Measurements from ENCODE around the gene CCNY.

The CCNY gene

DNA sequence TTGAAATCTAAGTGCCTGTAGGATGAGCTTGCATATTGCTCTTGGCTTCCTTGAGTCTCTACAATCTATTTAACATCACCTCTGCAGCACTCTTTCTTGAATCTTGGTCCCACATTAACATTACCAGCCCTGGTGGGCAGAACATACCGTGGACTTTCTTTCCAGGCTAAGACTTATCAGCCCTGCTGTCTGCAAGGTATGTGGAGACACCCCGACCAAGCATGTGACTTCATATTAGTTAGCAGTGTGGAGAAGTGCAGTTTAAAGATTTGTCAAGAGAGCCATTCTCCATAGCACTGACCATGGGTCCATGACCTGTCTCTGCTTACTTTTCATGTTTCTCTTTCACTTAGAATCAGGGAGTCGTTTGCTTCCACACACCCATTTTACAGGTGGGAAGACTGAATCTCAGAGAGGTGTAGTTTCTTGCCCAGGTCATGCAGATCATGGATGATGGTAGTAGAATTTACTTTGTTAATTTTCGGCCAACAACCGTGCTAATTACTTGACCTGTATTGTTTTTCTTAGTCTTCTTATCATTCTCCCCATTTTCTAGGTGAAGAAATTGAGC lies 6.0 kb downstream of the CCNY start:
- no peak overlapping the region for H3K9ac ChIP-seq (ENCODE audit: low read depth, low read length, poor library complexity)
- no peak overlapping the region for H3K4ac ChIP-seq (ENCODE audit: low read length)
- H2BK15ac ChIP-seq (ENCODE audit: low read length) = no peak overlapping the region
- no peak overlapping the region for H2AK5ac ChIP-seq (ENCODE audit: low read depth, low read length)
- H3K14ac ChIP-seq (ENCODE audit: low read length) = no peak overlapping the region
- no peak overlapping the region for H4K8ac ChIP-seq (ENCODE audit: low read depth, low read length)
- peaks cover 5% of the 10 kb centered on the region for H3K79me1 ChIP-seq (ENCODE audit: low read depth, low read length)
- peaks cover 0 to 8% of the 10 kb centered on the region in 2 donors for H3K36me3 ChIP-seq (replicated peaks in 1 of 2; ENCODE audit: control insufficient read depth in 2 of 2, insufficient read depth in 2 of 2, low read length in 2 of 2)
- no peak overlapping the region for H3K23ac ChIP-seq (ENCODE audit: low read depth, low read length, poor library complexity)
- no CpG with 5 or more reads among the region's 5 CpGs for whole genome bisulfite sequencing, 2 donors (ENCODE audit: extremely low coverage in 2 of 2, insufficient read length in 2 of 2, insufficient replicate concordance in 1 of 2)
- H3K27ac ChIP-seq (replicated peaks; ENCODE audit: low read length) = no peak overlapping the region
- no peaks in the 10 kb centered on the region for H3K27me3 ChIP-seq (ENCODE audit: control insufficient read depth in 3 of 3, insufficient read depth in 3 of 3, low read depth in 1 of 3, low read length in 3 of 3)
- no peak overlapping the region for H2BK120ac ChIP-seq (ENCODE audit: low read depth, low read length)
- no peak overlapping the region for H2AFZ ChIP-seq (ENCODE audit: low read length)
- no peak overlapping the region for H3K4me3 ChIP-seq (ENCODE audit: low read length in 2 of 2)
- no peak overlapping the region for H2BK12ac ChIP-seq (ENCODE audit: low read length)
- DNase-seq (ENCODE audit: low spot score) = no peak
- no peak overlapping the region for H3K18ac ChIP-seq (ENCODE audit: low read length)
- no peak overlapping the region for H2BK5ac ChIP-seq (ENCODE audit: low read length)
- no peak overlapping the region for H4K91ac ChIP-seq (ENCODE audit: low read depth, low read length, poor library complexity)
- no peak overlapping the region for H3K4me2 ChIP-seq (ENCODE audit: insufficient read depth, low read length, poor library complexity, severe bottlenecking)
- peaks cover 0 to 2% of the 10 kb centered on the region in 2 donors for H3K9me3 ChIP-seq (replicated peaks in 1 of 2; ENCODE audit: control insufficient read depth in 2 of 2, insufficient read depth in 1 of 2, low read depth in 1 of 2, low read length in 2 of 2)
- peaks cover 7 to 9% of the 10 kb centered on the region in 2 donors for H3K4me1 ChIP-seq (ENCODE audit: control insufficient read depth in 2 of 2, insufficient read depth in 1 of 2, low read depth in 1 of 2, low read length in 2 of 2)

DNA sequence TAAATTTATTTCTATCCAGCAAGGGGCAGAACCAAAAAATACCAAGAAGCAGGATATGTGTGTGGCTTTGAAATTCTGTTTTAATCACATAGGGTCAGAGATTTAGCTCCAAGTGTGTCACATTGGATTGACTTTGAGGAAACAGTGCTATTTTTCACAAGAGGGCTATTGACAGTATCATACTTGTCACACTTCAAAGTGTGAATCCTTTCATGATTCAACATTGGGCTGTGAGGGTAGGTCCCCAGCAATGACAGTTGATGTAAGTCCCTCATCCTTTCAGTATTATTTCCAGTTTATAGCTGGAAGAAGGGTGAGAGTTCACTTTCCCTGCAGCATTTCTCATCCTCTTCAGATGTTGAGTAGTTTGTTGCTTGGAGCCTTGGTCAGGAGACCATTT lies 7.4 kb downstream of the CCNY start:
- H2BK15ac ChIP-seq (ENCODE audit: low read length) = no peak overlapping the region
- H2BK5ac ChIP-seq (ENCODE audit: low read length) = no peak overlapping the region
- H3K18ac ChIP-seq (ENCODE audit: low read length) = no peak overlapping the region
- no peak overlapping the region for H3K27ac ChIP-seq (replicated peaks; ENCODE audit: low read length)
- no peak overlapping the region for H3K14ac ChIP-seq (ENCODE audit: low read length)
- no peaks in the 10 kb centered on the region for H3K27me3 ChIP-seq (ENCODE audit: control insufficient read depth in 3 of 3, insufficient read depth in 3 of 3, low read depth in 1 of 3, low read length in 3 of 3)
- H2AK5ac ChIP-seq (ENCODE audit: low read depth, low read length) = no peak overlapping the region
- no peak overlapping the region for H3K4me2 ChIP-seq (ENCODE audit: insufficient read depth, low read length, poor library complexity, severe bottlenecking)
- no peak overlapping the region for H4K8ac ChIP-seq (ENCODE audit: low read depth, low read length)
- no peak overlapping the region for H2BK12ac ChIP-seq (ENCODE audit: low read length)
- H3K23ac ChIP-seq (ENCODE audit: low read depth, low read length, poor library complexity) = no peak overlapping the region
- no peak overlapping the region for H3K4me3 ChIP-seq (ENCODE audit: low read length in 2 of 2)
- no peak overlapping the region for H3K4ac ChIP-seq (ENCODE audit: low read length)
- H2BK120ac ChIP-seq (ENCODE audit: low read depth, low read length) = no peak overlapping the region
- DNase-seq (ENCODE audit: low spot score) = no peak
- H3K9me3 ChIP-seq (replicated peaks in 1 of 2; ENCODE audit: control insufficient read depth in 2 of 2, insufficient read depth in 1 of 2, low read depth in 1 of 2, low read length in 2 of 2) = peaks cover 0 to 2% of the 10 kb centered on the region in 2 donors
- no peak overlapping the region for H4K91ac ChIP-seq (ENCODE audit: low read depth, low read length, poor library complexity)
- peaks cover 0 to 8% of the 10 kb centered on the region in 2 donors for H3K36me3 ChIP-seq (replicated peaks in 1 of 2; ENCODE audit: control insufficient read depth in 2 of 2, insufficient read depth in 2 of 2, low read length in 2 of 2)
- peaks cover 0 to 9% of the 10 kb centered on the region in 2 donors for H3K4me1 ChIP-seq (ENCODE audit: control insufficient read depth in 2 of 2, insufficient read depth in 1 of 2, low read depth in 1 of 2, low read length in 2 of 2)
- H3K79me1 ChIP-seq (ENCODE audit: low read depth, low read length) = peaks cover 3% of the 10 kb centered on the region
- no peak overlapping the region for H3K9ac ChIP-seq (ENCODE audit: low read depth, low read length, poor library complexity)
- H2AFZ ChIP-seq (ENCODE audit: low read length) = no peak overlapping the region

GRCh38 chr10:35345383-35345742 lies 9.1 kb downstream of the CCNY start:
- no peak overlapping the region for H4K8ac ChIP-seq (ENCODE audit: low read depth, low read length)
- no peak overlapping the region for H3K4me2 ChIP-seq (ENCODE audit: insufficient read depth, low read length, poor library complexity, severe bottlenecking)
- no peak overlapping the region for H3K9ac ChIP-seq (ENCODE audit: low read depth, low read length, poor library complexity)
- no peak overlapping the region for H2BK12ac ChIP-seq (ENCODE audit: low read length)
- no peak overlapping the region for H2AFZ ChIP-seq (ENCODE audit: low read length)
- no peak overlapping the region for H3K14ac ChIP-seq (ENCODE audit: low read length)
- no peak overlapping the region for H3K4me3 ChIP-seq (ENCODE audit: low read length in 2 of 2)
- H3K27me3 ChIP-seq (ENCODE audit: control insufficient read depth in 3 of 3, insufficient read depth in 3 of 3, low read depth in 1 of 3, low read length in 3 of 3) = no peaks in the 10 kb centered on the region
- H2AK5ac ChIP-seq (ENCODE audit: low read depth, low read length) = no peak overlapping the region
- H3K27ac ChIP-seq (replicated peaks; ENCODE audit: low read length) = no peak overlapping the region
- WGBS, 2 donors (ENCODE audit: extremely low coverage in 2 of 2, insufficient read length in 2 of 2, insufficient replicate concordance in 1 of 2) = no CpG with 5 or more reads among the region's 5 CpGs
- no peak overlapping the region for H2BK5ac ChIP-seq (ENCODE audit: low read length)
- no peak for DNase-seq (ENCODE audit: low spot score)
- no peak overlapping the region for H2BK15ac ChIP-seq (ENCODE audit: low read length)
- no peak overlapping the region for H3K23ac ChIP-seq (ENCODE audit: low read depth, low read length, poor library complexity)
- no peak overlapping the region for H3K18ac ChIP-seq (ENCODE audit: low read length)
- H3K9me3 ChIP-seq (replicated peaks in 1 of 2; ENCODE audit: control insufficient read depth in 2 of 2, insufficient read depth in 1 of 2, low read depth in 1 of 2, low read length in 2 of 2) = peaks cover 0 to 2% of the 10 kb centered on the region in 2 donors
- H3K4ac ChIP-seq (ENCODE audit: low read length) = no peak overlapping the region
- H4K91ac ChIP-seq (ENCODE audit: low read depth, low read length, poor library complexity) = no peak overlapping the region
- H2BK120ac ChIP-seq (ENCODE audit: low read depth, low read length) = no peak overlapping the region
- peaks cover 0 to 8% of the 10 kb centered on the region in 2 donors for H3K36me3 ChIP-seq (replicated peaks in 1 of 2; ENCODE audit: control insufficient read depth in 2 of 2, insufficient read depth in 2 of 2, low read length in 2 of 2)
- peaks cover 3% of the 10 kb centered on the region for H3K79me1 ChIP-seq (ENCODE audit: low read depth, low read length)
- H3K4me1 ChIP-seq (ENCODE audit: control insufficient read depth in 2 of 2, insufficient read depth in 1 of 2, low read depth in 1 of 2, low read length in 2 of 2) = peaks cover 0 to 9% of the 10 kb centered on the region in 2 donors

DNA sequence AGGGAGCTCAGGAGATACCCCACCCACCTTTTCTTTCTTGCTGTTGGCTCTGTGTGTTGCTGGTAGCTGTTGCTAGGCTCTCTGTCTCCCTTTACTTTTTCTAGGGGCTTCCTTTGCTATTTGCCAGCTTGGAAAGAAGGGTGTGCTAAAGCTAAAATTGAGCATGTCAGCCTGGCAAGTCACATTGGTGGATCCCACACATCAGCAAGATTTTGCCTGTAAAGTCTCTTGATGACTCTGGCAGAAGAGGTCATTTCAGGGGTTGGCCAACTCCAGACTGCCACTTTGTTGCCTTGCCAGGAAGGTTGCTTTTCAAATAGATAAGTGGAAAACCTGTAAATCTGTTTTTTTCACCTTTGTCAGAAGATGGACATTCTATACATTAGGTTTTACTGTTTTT lies 9.9 kb downstream of the CCNY start:
- Histone ChIP-seq H3K9ac (ENCODE audit: low read depth, low read length, poor library complexity) (no peak overlapping the region), H2BK12ac (ENCODE audit: low read length) (no peak overlapping the region), H2BK120ac (ENCODE audit: low read depth, low read length) (no peak overlapping the region), H3K27me3 (ENCODE audit: control insufficient read depth in 3 of 3, insufficient read depth in 3 of 3, low read depth in 1 of 3, low read length in 3 of 3) (no peaks in the 10 kb centered on the region), H3K4ac (ENCODE audit: low read length) (no peak overlapping the region), H3K4me1 (ENCODE audit: control insufficient read depth in 2 of 2, insufficient read depth in 1 of 2, low read depth in 1 of 2, low read length in 2 of 2) (peaks cover 0 to 12% of the 10 kb centered on the region in 2 donors), H3K36me3 (replicated peaks in 1 of 2; ENCODE audit: control insufficient read depth in 2 of 2, insufficient read depth in 2 of 2, low read length in 2 of 2) (peaks cover 0 to 8% of the 10 kb centered on the region in 2 donors), H4K91ac (ENCODE audit: low read depth, low read length, poor library complexity) (no peak overlapping the region), H3K79me1 (ENCODE audit: low read depth, low read length) (peaks cover 5% of the 10 kb centered on the region), H4K8ac (ENCODE audit: low read depth, low read length) (no peak overlapping the region), H3K18ac (ENCODE audit: low read length) (no peak overlapping the region), H2BK15ac (ENCODE audit: low read length) (no peak overlapping the region), H2AFZ (ENCODE audit: low read length) (no peak overlapping the region), H2BK5ac (ENCODE audit: low read length) (no peak overlapping the region), H3K27ac (replicated peaks; ENCODE audit: low read length) (no peak overlapping the region), H2AK5ac (ENCODE audit: low read depth, low read length) (no peak overlapping the region), H3K14ac (ENCODE audit: low read length) (no peak overlapping the region), H3K23ac (ENCODE audit: low read depth, low read length, poor library complexity) (no peak overlapping the region), H3K4me2 (ENCODE audit: insufficient read depth, low read length, poor library complexity, severe bottlenecking) (no peak overlapping the region), H3K9me3 (replicated peaks in 1 of 2; ENCODE audit: control insufficient read depth in 2 of 2, insufficient read depth in 1 of 2, low read depth in 1 of 2, low read length in 2 of 2) (peaks cover 0 to 2% of the 10 kb centered on the region in 2 donors), H3K4me3 (ENCODE audit: low read length in 2 of 2) (no peak overlapping the region)
- DNase-seq (ENCODE audit: low spot score) = no peak
